Mammary epithelial cell (primary cell): Measurements from ENCODE around the gene PLEKHJ1.

Source experiments
- CTCF ChIP-seq, 2 donors: IDR thresholded peaks in 1 of 2; conservative IDR thresholded peaks in 1 of 2; 2 replicates each; pipeline ENCODE4 v1.5.1; 2011 to 2012; ENCODE audit warnings: inconsistent platforms in 2 of 2, low read length in 2 of 2, mild to moderate bottlenecking in 2 of 2, control low read depth in 1 of 2, low read depth in 1 of 2; ENCODE audit not compliant: insufficient read depth in 1 of 2; ENCODE audit errors: extremely low read depth in 1 of 2
- EZH2 ChIP-seq: IDR thresholded peaks from 2 replicates; pipeline ENCODE4 v1.6.1; 2012; ENCODE audit warnings: low read length, inconsistent platforms, borderline replicate concordance

- TF ChIP-seq CTCF (conservative IDR thresholded peaks at IDR 0.05 in 1 of 2, IDR thresholded peaks at IDR 0.05 in 1 of 2; ENCODE audit: extremely low read depth in 1 of 2, insufficient read depth in 1 of 2, low read depth in 1 of 2, low read length in 2 of 2) (no peak), EZH2 (no peak)
Observed at GRCh38 chr19:2192862-2193261, 43.3 kb downstream of the PLEKHJ1 start.
